GM12878 (cell line): ENCODE measurements around the gene ROBO1. TPM values are rescaled to one million over a fixed set of nuclear protein-coding genes. Genes with fewer than 3 reads are reported as not detected.

Source experiments
- ATAC-seq: fragments of 200-7000 bp; cut with Tn5 transposase; 3 replicates; pipeline ENCODE4 v1.9.1; 2020; ENCODE audit warnings: mild to moderate bottlenecking, moderate library complexity
- BruUV-seq: library from RNA; stranded (reverse); fragments of 400-500 nt; replicated peaks from 2 replicates; lab custom pipeline; 2021; lab: Mats Ljungman, UMichigan
- CTCF ChIA-PET: fragments of 300-600 bp; sonication (Branson Sonifier 250); formaldehyde crosslinking; extraction: SDS; loops from one replicate; lab custom pipeline; 2021; ENCODE audit warnings: inconsistent platforms; lab: Yijun Ruan, JAX
- POLR2A ChIA-PET: fragments of 350-600 bp; formaldehyde crosslinking; extraction: SDS; loops from one replicate; lab custom pipeline; 2021; ENCODE audit warnings: inconsistent platforms; lab: Charles Lee
- RAD21 ChIA-PET: fragments of 300-600 bp; sonication (Branson Sonifier 250); formaldehyde crosslinking; loops from one replicate; lab custom pipeline; 2023; ENCODE audit warnings: antibody characterized with exemption; ENCODE audit not compliant: unreplicated experiment; lab: Charles Lee
- SMC1A ChIA-PET: fragments of 300-600 bp; sonication (Branson Sonifier 250); formaldehyde crosslinking; loops from one replicate; lab custom pipeline; 2023; ENCODE audit not compliant: unreplicated experiment, uncharacterized antibody; lab: Charles Lee
- DNase-seq: peaks from one replicate; pipeline ENCODE4 v3.0.0-alpha.2; 2011; ENCODE audit warnings: low read depth, low spot score
- FAIRE-seq: peaks from 3 replicates; lab custom pipeline; 2011; peaks lifted over from hg19 to GRCh38; lab: Jason Lieb, UNC
- H2AFZ ChIP-seq: 2 replicates; pipeline ENCODE4 v1.6.0; 2011; ENCODE audit warnings: low read depth, low read length, control low read depth; ENCODE audit not compliant: control insufficient read depth
- H3K27ac ChIP-seq: 2 replicates; pipeline ENCODE4 v1.5.1; 2011; ENCODE audit warnings: control low read depth; ENCODE audit not compliant: control insufficient read depth, insufficient read depth
- H3K27me3 ChIP-seq, 2 experiments: replicated peaks in 1 of 2; 2 replicates each; pipeline versions ENCODE4 v1.6.0 to v1.6.1; 2011; ENCODE audit warnings: low read length in 1 of 2; ENCODE audit not compliant: control insufficient read depth in 2 of 2, insufficient read depth in 2 of 2
- H3K36me3 ChIP-seq, 2 experiments: 2 replicates each; pipeline ENCODE4 v1.5.1; 2011; ENCODE audit warnings: low read length in 1 of 2; ENCODE audit not compliant: control insufficient read depth in 2 of 2, insufficient read depth in 2 of 2
- H3K4me1 ChIP-seq: 2 replicates; pipeline ENCODE4 v1.6.1; 2011; ENCODE audit warnings: mild to moderate bottlenecking, low read length, moderate library complexity, mixed read lengths; ENCODE audit not compliant: control insufficient read depth, insufficient read depth
- H3K4me2 ChIP-seq: 2 replicates; pipeline ENCODE4 v1.6.0; 2011; ENCODE audit warnings: control low read depth; ENCODE audit not compliant: control insufficient read depth, insufficient read depth
- H3K4me3 ChIP-seq: fragments of 200-600 bp; sonication (generic); 2 replicates; pipeline ENCODE4 v1.5.1; 2016
- H3K79me2 ChIP-seq: 2 replicates; pipeline ENCODE4 v1.6.0; 2011; ENCODE audit warnings: low read length; ENCODE audit not compliant: control insufficient read depth, insufficient read depth
- H3K9ac ChIP-seq: 2 replicates; pipeline ENCODE4 v1.8.0; 2011; ENCODE audit warnings: low read length, control low read depth, mixed read lengths; ENCODE audit not compliant: control insufficient read depth, insufficient read depth
- H3K9me3 ChIP-seq: replicated peaks from 3 replicates; pipeline ENCODE4 v1.5.1; 2011; ENCODE audit warnings: mild to moderate bottlenecking, low read length; ENCODE audit not compliant: control insufficient read depth, insufficient read depth
- H4K20me1 ChIP-seq: 2 replicates; pipeline ENCODE4 v1.6.0; 2011; ENCODE audit not compliant: control insufficient read depth, insufficient read depth
- BCL11A ChIP-seq: IDR thresholded peaks from 2 replicates; pipeline ENCODE4 v1.6.1; 2011; ENCODE audit warnings: low read depth, low read length
- BHLHE40 ChIP-seq, 2 experiments: fragments of 450-650 bp in 1 of 2; IDR thresholded peaks; 2 replicates each; pipeline ENCODE4 v1.6.1; 2011 to 2017; ENCODE audit warnings: low read depth in 2 of 2, borderline replicate concordance in 1 of 2, improper control_type of control experiment in 1 of 2, low read length in 1 of 2, mild to moderate bottlenecking in 1 of 2
- CBX3 ChIP-seq: fragments of 200-600 bp; sonication (generic); IDR thresholded peaks from 2 replicates; pipeline ENCODE4 v1.6.1; 2016; ENCODE audit warnings: low read depth, borderline replicate concordance
- CREM ChIP-seq: IDR thresholded peaks from 2 replicates; pipeline ENCODE4 v1.6.1; 2014; ENCODE audit warnings: antibody characterized with exemption, low read depth
- GATAD2B ChIP-seq: fragments of 450-650 bp; conservative IDR thresholded peaks from 2 replicates; pipeline ENCODE4 v1.6.1; 2017; ENCODE audit warnings: low read depth, mild to moderate bottlenecking, moderate library complexity
- HDAC6 ChIP-seq: fragments of 200-600 bp; sonication (generic); IDR thresholded peaks from one replicate; pipeline ENCODE4 v1.8.0; 2017; ENCODE audit warnings: antibody characterized with exemption; ENCODE audit not compliant: unreplicated experiment
- LARP7 ChIP-seq: fragments of 450-650 bp; IDR thresholded peaks from 2 replicates; pipeline ENCODE4 v1.6.1; 2017; ENCODE audit warnings: mild to moderate bottlenecking
- MEF2B ChIP-seq: fragments of 450-650 bp; IDR thresholded peaks from 2 replicates; pipeline ENCODE4 v1.6.1; 2018; ENCODE audit warnings: mild to moderate bottlenecking, moderate library complexity; ENCODE audit not compliant: partially characterized antibody, poor library complexity, severe bottlenecking
- NBN ChIP-seq: fragments of 450-650 bp; IDR thresholded peaks from 2 replicates; pipeline ENCODE4 v1.6.1; 2016
- PAX8 ChIP-seq: fragments of 450-650 bp; IDR thresholded peaks from 2 replicates; pipeline ENCODE4 v1.6.1; 2017; ENCODE audit warnings: mild to moderate bottlenecking, moderate library complexity
- SMAD1 ChIP-seq: fragments of 450-650 bp; IDR thresholded peaks from 2 replicates; pipeline ENCODE4 v1.6.1; 2018; ENCODE audit warnings: mild to moderate bottlenecking, low read depth; ENCODE audit not compliant: partially characterized antibody
- TAF1 ChIP-seq: IDR thresholded peaks from 2 replicates; pipeline ENCODE4 v1.6.1; 2011; ENCODE audit warnings: mild to moderate bottlenecking, low read depth, low read length, borderline replicate concordance
- TCF3 ChIP-seq: IDR thresholded peaks from 2 replicates; pipeline ENCODE4 v1.6.1; 2012; ENCODE audit warnings: low read depth, mild to moderate bottlenecking, low read length, borderline replicate concordance; ENCODE audit not compliant: insufficient read depth
- WRNIP1 ChIP-seq: IDR thresholded peaks from 2 replicates; pipeline ENCODE4 v1.6.1; 2011; ENCODE audit warnings: low read depth, low read length, improper control_type of control experiment, borderline replicate concordance
- YBX1 ChIP-seq: fragments of 450-650 bp; IDR thresholded peaks from 2 replicates; pipeline ENCODE4 v1.6.1; 2016; ENCODE audit warnings: antibody characterized with exemption
- ZNF274 ChIP-seq: IDR thresholded peaks from one replicate; pipeline ENCODE4 v1.8.0; 2011; ENCODE audit not compliant: insufficient read length, insufficient read depth
- ZNF384 ChIP-seq: IDR thresholded peaks from 2 replicates; pipeline ENCODE4 v1.6.1; 2012; ENCODE audit warnings: low read depth, mild to moderate bottlenecking, low read length, improper control_type of control experiment, borderline replicate concordance
- WGBS: methylation state at CpG from one replicate; pipeline ENCODE4 v1.1.6; 2016; ENCODE audit warnings: low lambda C conversion rate; ENCODE audit not compliant: insufficient replicate concordance, insufficient coverage; ENCODE audit errors: missing lambda C conversion rate; 5-methylcytosine and 5-hydroxymethylcytosine counted together
- in situ Hi-C: fragments of 300-500 bp; cut with MboI; formaldehyde crosslinking; loops from 9 replicates; pipeline ENCODE4 v1.14.3; 2018; ENCODE audit warnings: mixed read lengths
- intact Hi-C: fragments of 100-400 bp; cut with micrococcal nuclease; formaldehyde crosslinking; loops from one replicate; pipeline ENCODE4 v1.14.2; 2022; ENCODE audit not compliant: unreplicated experiment
- polyA plus RNA-seq, 11 experiments: library from polyadenylated mRNA; depleted of rRNA in 4 of 11; unstranded in 6 of 11; stranded (reverse) in 5 of 11; fragments of >200 nt; fragmentation: Nextera tagmentation in 4 of 11; fragmentation: Illumina TruSeq in 1 of 11; extraction: Ambion mirVana in 4 of 11; extraction: Trizol in 1 of 11; gene quantifications; 1 replicate in 1 of 11; 2 replicates in 10 of 11; pipeline versions ENCODE4 v1.2.1 to v1.2.3, GENCODE V29; 2011 to 2016; ENCODE audit warnings: inconsistent platforms in 2 of 11, missing spikeins in 2 of 11, low read depth in 1 of 11
- total RNA-seq, 4 experiments: library from RNA; depleted of rRNA in 3 of 4; stranded (reverse); fragments of >200 nt in 3 of 4; fragmentation: Illumina TruSeq in 1 of 4; extraction: Trizol in 1 of 4; gene quantifications; 2 replicates each; pipeline versions ENCODE4 v1.2.1 to v1.2.3, GENCODE V29; 2013 to 2021
- TF ChIP-seq, protein P1 (sequence below): fragments of 450-650 bp; formaldehyde crosslinking; IDR thresholded peaks from 2 replicates; pipeline ENCODE4 v1.5.0; 2022; ENCODE audit warnings: mild to moderate bottlenecking, missing genetic modification characterization
- TF ChIP-seq, protein P2 (sequence below): fragments of 450-650 bp; IDR thresholded peaks from 2 replicates; pipeline ENCODE4 v1.6.1; 2017; ENCODE audit warnings: mild to moderate bottlenecking, low read depth, inconsistent platforms; ENCODE audit not compliant: poor library complexity, severe bottlenecking

Gene ROBO1
- total and polyA plus RNA-seq, 10 of the 15 experiments (the other 5 are each of a cell fraction or from before 2014, with no cell fraction given), result 0.29 to 46.5 (median 1.2) TPM

DNA sequence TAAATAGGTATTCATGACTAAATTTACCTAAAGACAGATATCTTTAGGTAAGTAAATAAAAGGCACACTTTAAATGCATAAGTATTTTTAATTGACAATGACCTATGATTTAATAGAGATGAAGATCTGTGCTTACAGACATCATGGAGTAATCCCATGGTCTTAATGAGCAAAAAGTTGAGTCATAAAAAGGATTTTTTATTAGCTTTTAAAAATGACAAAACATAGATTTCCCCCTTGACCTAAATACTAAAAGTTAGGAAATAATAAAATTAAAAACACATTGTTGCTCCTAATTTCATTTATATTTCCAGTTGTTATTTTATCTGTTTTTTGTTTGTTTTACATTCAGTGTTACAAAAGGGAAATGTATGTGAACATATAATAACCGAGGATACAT lies 1005.7 kb downstream of the ROBO1 start (continued):
- TF ChIP-seq GATAD2B, result no peak
- TF ChIP-seq, protein P1, sequence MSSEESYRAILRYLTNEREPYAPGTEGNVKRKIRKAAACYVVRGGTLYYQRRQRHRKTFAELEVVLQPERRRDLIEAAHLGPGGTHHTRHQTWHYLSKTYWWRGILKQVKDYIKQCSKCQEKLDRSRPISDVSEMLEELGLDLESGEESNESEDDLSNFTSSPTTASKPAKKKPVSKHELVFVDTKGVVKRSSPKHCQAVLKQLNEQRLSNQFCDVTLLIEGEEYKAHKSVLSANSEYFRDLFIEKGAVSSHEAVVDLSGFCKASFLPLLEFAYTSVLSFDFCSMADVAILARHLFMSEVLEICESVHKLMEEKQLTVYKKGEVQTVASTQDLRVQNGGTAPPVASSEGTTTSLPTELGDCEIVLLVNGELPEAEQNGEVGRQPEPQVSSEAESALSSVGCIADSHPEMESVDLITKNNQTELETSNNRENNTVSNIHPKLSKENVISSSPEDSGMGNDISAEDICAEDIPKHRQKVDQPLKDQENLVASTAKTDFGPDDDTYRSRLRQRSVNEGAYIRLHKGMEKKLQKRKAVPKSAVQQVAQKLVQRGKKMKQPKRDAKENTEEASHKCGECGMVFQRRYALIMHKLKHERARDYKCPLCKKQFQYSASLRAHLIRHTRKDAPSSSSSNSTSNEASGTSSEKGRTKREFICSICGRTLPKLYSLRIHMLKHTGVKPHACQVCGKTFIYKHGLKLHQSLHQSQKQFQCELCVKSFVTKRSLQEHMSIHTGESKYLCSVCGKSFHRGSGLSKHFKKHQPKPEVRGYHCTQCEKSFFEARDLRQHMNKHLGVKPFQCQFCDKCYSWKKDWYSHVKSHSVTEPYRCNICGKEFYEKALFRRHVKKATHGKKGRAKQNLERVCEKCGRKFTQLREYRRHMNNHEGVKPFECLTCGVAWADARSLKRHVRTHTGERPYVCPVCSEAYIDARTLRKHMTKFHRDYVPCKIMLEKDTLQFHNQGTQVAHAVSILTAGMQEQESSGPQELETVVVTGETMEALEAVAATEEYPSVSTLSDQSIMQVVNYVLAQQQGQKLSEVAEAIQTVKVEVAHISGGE, result no peak
- no peak for TF ChIP-seq PAX8
- no peak for TF ChIP-seq TCF3
- TF ChIP-seq ZNF274, result no peak
- no peak for TF ChIP-seq BCL11A
- TF ChIP-seq BHLHE40 (IDR thresholded peaks at IDR 0.05; ENCODE audit: borderline replicate concordance in 1 of 2, low read depth in 2 of 2, low read length in 1 of 2), result no peak
- TF ChIP-seq HDAC6, result no peak
- no peak for TF ChIP-seq CBX3
- no peak for TF ChIP-seq CREM

DNA sequence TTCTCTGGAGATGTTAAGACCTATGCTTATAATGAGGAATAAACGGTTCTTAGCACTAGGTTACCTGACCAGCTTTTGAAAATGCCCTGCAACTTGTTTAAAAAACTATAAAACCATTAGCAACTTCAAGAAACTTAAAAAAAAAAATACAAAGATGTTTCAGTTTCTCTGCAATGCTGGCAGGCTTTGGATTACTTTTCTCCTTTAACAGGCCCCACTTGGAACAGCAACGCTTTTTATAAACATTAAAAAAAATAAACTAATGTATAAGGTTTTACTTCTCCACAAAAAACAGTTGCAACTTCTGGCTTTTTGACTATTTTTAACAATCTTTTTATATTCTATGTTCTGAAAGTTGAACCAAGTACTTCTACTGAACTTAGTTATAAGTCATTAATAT lies 1006.7 kb downstream of the ROBO1 start:
- Histone ChIP-seq H3K9ac (no peak overlapping the region), H3K27me3 (no peaks in the 10 kb centered on the region), H3K79me2 (no peaks in the 10 kb centered on the region), H2AFZ (no peak overlapping the region), H3K4me2 (no peak overlapping the region), H4K20me1 (no peaks in the 10 kb centered on the region), H3K27ac (no peak overlapping the region), H3K9me3 (no peaks in the 10 kb centered on the region; the same call in 2 of the 3 replicates), H3K36me3 (no peaks in the 10 kb centered on the region), H3K4me1 (no peaks in the 10 kb centered on the region), H3K4me3 (no peak overlapping the region)
- intact Hi-C loops, result no loop called here
- ChIA-PET SMC1A (interaction anchor here (1.2 kb wide), 1 partner anchor 10 kb away, joined by 3 read pairs; no protein-coding TSS in a partner anchor), POLR2A (no interaction called here), CTCF (interaction anchor here (0.5 to 0.6 kb wide), 2 partner anchors 21 to 23 kb away, joined by 3 to 4 read pairs; no protein-coding TSS in a partner anchor), RAD21 (no interaction called here)
- no peak for ATAC-seq
- DNase-seq, result no peak
- WGBS, result 63% methylated on average over 2 of the region's 2 CpGs
- FAIRE-seq, result no peak
- BruUV-seq, result no TSS peak
- in situ Hi-C loops, result no loop called here
- TF ChIP-seq SMAD1 (no peak), WRNIP1 (no peak), YBX1 (no peak), NBN (no peak), TAF1 (no peak), LARP7 (no peak), MEF2B (no peak), PAX8 (no peak), ZNF384 (no peak)
- TF ChIP-seq, protein P2, sequence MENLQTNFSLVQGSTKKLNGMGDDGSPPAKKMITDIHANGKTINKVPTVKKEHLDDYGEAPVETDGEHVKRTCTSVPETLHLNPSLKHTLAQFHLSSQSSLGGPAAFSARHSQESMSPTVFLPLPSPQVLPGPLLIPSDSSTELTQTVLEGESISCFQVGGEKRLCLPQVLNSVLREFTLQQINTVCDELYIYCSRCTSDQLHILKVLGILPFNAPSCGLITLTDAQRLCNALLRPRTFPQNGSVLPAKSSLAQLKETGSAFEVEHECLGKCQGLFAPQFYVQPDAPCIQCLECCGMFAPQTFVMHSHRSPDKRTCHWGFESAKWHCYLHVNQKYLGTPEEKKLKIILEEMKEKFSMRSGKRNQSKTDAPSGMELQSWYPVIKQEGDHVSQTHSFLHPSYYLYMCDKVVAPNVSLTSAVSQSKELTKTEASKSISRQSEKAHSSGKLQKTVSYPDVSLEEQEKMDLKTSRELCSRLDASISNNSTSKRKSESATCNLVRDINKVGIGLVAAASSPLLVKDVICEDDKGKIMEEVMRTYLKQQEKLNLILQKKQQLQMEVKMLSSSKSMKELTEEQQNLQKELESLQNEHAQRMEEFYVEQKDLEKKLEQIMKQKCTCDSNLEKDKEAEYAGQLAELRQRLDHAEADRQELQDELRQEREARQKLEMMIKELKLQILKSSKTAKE, result no peak
